GM21526 (cell line): Measurements from ENCODE around the gene PDE4B.
A peak's percentile ranks its signal among the peaks of the same experiment; 100 is the strongest.

Source experiments
- ATAC-seq: cut with Tn5 transposase; IDR thresholded peaks from one replicate; pipeline ENCODE4 v1.9.1; 2021; ENCODE audit warnings: moderate library complexity; ENCODE audit not compliant: unreplicated experiment, low FRiP score

The PDE4B gene

DNA sequence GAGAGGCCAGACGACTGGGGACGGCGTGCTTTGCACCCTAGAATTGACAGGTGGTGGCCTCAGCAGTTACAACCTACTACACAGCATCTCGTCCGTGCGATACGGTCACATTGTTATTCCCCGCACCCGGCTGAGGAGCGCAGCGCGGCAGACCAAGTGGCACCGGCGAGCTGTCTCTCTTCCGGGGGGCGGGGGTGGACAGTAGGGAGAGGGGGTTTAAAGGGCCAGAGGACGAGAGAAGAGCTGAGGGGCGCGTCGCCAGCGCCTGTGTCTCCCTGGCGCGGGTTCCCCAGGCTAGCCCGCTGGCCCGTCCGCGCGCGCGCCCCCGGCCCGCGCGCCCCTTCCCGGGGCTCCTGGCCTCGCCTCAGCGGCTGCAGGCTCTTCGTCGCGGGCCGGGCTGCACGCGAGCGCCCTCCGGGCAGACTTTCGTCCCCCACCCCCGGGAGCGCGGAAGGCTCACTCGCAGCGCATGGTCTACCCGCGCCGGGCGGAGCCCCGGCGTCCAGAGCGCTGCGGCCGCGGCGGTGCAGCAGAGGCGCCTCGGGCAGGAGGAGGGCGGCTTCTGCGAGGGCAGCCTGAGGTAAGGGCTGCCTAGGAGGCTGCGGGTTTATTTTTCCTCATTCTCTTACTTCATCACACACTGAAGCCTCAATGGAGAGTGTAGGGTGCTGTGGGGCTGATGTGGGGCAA, at the start of gene PDE4B:
Gene PDE4B (plus strand): TSS at position 227 of the 690 bp plus-strand sequence.
- no peak for ATAC-seq

DNA sequence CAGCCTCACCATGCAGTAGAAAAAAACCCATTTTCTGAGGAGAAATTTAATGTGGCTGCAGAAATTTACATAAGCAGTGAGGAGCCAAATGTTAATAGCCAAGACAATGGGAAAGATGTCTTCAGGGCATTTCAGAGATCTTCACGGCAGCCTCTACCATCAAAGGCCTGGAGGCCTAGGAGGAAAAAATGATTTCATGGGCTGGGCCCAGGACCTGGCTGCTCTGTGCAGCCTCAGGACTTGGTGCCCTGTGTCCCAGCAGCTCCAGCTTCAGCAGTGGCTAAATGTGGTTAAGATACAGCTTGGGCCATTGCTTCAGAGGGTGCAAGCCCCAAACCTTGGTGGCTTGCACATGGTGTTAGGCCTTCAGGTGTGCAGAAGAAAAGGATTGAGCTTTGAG, 48.0 kb upstream of the PDE4B start:
- ATAC-seq: no peak

DNA sequence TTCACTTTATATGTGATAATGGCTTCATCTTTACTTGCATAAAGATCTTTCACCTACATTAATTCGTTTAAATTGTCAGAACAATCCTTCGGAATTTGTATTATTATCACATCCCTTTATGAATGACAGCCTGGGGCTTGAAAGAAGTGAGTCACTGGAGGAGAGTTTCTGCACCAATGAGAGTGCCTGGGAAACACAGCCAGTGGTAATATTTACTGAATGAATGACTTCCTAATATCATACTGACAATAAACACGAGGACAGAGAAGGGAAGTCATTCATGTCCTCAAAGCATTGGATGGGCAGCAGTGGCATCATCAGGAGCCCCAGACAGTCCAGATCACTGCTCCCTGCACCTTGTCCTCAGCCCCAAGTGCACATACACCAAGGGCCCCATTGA, 40.7 kb upstream of the PDE4B start:
- ATAC-seq: no peak

DNA sequence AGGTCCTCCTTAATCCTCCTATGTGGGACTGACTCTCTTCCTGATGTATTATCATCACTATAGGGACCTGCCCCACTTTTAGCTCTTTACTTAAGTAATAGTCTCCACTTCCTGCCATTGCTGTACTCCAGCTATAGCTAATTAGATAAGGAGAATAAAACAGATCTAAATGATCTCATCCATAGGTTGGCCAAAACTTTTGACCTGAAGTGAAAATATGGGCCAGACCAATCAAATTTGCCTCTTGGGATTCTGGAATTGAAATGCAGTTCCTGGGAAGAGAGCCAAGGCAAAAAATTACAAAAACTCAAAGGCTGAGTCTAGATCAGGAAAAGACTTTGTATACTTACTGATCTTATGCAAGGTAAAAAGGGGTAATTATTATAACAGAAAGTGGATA, 36.1 kb upstream of the PDE4B start:
- ATAC-seq: no peak

DNA sequence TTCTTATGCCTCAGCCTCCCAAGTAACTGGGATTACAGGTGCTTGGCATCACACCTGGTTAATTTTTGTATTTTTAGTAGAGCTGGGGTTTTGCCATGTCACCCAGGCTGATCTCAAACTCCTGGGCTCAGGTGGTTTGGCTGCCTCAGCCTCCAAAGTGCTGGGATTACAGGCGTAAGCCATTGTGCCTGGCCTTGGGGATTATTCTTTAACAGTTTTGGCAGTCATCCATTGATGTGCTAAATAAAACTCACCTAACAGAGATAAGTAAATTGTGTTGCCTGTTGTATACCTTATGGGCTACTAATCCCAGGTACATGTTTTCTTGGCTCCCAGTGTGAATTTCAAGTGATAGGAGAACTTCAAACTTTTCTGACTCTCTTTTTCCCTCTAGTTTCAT, 35.2 kb upstream of the PDE4B start:
- no peak for ATAC-seq

DNA sequence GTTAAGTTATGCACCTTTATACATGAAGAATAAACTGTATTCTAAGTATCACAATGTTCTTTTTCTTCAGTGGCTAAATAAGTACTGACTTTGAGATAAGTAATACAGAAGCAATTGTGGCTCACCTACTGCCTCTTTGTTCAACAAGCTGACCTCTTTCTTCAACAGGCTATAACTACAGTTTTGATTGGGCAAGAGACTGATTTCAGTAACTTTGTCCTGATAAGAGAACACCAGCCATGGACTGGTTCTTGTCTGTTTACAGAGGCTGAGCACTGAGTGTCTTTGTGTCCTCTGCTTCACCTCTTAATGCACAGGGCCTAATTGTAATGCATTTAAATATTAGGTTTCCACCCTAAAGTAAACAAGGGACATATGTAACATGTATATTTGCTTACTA, 34.6 kb upstream of the PDE4B start:
- no peak for ATAC-seq

DNA sequence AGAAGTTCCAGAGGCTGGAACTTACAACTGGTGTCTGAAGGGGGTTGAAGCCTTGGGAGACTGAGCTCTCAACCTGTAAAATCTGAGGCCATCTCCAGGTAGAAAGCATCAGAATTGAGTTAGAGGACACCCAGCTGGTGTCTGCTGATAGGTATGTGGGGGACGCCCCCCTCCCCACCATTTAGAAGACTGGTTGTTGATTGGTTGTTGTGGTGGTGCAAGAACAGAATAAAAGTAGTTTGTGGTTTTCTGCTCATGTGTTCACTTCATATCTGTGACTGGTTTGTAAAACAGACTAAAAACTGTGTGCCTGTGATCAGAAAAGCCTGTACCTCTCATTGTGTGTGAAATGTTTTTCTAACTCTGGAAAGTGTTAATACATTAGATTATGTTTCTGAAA, 33.2 kb upstream of the PDE4B start:
- ATAC-seq: no peak

DNA sequence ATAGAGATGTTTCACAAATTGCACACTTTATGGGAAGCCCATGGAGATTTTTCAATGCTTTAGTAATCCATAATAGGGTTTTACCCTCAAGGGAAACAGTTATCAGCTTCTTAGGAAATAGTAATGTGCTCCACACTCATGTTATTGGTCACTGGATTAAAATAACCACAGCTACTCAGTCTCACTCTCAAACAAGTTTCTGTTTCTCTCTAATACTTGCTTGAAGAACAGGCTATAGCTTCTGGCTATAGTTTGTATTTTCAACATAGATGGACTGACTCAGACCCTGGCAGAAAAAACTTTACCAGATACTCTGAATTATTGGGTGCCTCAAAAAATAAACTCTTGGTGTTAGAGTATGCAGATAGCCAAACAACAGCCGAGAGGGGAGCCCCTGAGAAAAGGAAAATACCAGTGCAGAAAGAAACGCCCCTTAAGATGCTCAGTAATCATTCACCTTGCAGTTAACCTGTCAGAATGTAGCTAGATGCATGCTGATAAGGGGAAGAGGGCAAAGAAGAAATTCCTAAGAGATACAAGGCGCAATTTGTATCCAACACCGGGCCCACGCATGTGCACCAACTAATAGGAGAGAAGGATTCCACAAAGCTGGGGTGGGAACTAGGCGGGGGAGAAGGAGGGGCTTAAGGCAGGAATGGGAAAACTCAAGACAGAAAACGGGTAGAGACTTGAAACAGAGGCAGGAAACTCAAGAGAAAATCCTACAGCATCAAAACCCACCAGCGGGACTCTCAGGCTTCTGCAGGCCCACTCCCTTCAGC, 30.4 kb upstream of the PDE4B start:
- ATAC-seq: no peak

DNA sequence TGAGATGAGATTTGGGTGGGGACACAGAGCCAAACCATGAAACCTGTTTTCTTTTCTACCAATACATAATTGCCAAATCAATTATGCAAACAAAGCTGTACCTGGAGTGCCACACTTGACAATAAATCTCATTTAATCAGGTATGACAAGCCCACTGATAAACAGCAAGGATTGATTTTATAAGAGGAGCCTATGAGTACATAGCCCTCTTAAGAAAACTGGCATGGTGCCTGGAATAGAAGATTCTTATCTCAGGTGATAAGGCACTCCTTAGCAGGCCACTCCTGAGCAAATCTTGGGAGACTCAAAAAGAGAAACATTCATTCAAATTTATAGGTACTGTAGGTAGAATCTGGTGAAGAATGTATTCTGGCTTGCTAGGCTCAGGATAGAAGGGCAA, 28.6 kb upstream of the PDE4B start:
- no peak for ATAC-seq

DNA sequence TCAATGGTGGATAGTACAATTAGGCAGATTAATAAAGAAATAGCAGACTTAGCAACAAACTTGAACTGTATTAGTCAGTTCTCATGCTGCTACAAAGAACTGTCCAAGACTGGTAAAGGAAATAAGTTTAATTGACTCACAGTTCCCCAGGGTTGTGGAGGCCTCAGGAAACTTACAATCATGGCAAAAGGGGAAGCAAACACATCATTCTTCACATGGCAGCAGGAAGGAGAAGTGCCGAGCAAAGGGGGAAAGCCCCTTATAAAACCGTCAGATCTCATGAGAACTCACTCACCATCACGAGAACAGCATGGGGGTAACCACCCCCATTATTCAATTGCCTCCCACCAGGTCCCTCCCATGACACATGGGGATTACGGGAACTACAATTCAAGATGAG, 27.1 kb upstream of the PDE4B start:
- no peak for ATAC-seq

DNA sequence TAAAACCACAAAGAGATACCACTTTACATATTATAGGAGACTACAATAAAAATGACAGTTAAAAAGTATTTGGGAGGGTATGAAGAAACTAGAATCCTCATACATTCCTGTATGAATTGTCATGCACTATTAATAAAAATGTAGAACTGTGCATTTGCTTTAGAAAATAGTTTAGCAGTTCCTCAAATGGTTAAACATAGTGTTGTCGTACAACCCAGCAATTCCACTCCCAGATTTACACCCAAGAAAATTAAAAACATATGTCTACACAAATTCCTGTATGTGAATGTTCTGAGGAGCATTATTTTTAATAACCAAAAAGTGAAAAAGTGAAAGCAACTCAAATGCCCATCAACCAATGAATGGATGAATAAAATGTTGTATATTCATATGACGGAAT, 23.1 kb upstream of the PDE4B start:
- no peak for ATAC-seq

DNA sequence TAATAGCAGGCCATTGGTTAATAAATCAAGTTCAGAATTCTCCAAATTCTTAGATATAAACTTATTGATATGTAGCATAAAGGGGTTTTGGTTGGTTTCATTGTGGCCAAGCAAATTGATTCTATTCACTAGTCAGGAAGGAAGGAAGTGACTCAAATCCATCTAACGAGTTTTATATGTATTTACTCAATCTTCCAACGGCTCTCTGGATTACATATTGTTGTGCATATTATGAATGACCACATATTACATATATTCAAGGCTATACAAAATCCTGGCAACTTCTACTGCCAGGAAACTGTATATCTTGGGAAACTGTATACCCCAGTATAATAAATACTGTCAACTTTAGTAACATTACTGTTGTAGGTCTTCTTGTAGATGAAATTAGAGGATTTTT, 20.1 kb upstream of the PDE4B start:
- no peak for ATAC-seq

DNA sequence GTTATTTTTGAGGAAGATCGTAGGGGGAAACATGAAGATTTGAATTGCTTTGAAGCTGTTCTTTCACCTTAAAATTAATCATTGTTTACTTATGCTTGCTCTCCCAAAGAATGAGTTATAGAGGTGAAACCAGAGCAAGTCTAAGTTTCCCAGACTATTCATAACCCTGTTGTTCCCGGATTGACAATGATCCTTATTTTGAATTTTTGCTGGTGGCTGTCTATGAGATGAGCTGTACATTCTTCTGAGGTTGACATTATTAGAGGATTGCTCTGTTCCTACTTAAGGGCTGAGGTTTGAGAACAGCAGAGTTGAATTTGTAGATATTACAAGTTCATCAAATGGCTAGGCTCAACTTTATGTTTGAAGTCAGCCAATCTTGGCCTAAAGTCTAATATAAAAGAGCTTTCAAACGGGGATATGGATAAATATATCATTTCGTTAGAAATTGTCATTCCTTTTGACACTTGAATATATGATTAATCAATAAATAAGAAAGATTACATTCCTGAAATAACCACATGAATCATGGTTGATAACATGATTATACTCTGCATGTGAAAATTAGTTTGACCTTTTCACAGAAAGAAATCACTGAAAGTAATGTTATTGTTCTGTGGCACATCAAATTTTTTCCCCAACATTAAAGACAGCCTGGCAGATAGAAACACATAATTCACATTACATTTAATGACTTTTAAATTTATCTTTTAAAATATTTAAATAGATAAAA, 19.1 kb upstream of the PDE4B start:
- no peak for ATAC-seq

DNA sequence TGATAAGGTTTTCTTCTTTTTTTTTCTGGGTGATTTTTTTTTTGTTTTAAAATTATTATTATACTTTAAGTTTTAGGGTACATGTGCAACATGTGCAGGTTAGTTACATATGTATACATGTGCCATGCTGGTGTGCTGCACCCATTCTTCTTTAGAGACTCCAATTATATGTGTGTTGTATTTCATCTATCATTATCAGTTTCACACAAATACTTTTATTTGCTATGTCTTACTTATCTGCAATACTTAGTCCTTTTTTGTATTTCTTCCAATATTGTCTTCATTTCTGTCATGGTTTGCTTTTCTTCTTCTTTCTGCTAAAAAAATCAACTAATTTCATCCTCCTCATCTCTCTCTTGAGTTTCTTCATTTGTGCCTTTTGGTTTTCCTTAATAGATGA, 3.9 kb upstream of the PDE4B start:
- ATAC-seq: no peak

DNA sequence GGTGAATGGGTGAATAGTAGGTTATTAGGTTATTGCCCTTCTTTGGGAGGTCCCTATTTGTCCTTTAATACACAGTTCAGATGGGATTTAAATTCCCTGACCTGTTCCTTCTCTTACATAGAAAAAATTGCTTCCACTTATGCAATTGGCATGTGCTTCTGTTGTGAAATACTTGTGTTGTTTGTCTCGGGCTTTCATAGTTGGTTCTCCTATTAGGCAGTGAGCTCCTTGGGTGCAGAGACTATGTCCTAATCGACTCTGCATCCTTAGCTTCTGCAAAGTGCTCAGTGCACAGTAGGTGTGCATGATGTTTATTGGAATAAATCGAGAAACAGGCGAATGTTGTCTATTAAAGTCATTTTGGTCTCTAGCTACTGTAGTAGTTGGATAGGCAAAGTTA, 1.3 kb upstream of the PDE4B start:
- ATAC-seq: no peak

DNA sequence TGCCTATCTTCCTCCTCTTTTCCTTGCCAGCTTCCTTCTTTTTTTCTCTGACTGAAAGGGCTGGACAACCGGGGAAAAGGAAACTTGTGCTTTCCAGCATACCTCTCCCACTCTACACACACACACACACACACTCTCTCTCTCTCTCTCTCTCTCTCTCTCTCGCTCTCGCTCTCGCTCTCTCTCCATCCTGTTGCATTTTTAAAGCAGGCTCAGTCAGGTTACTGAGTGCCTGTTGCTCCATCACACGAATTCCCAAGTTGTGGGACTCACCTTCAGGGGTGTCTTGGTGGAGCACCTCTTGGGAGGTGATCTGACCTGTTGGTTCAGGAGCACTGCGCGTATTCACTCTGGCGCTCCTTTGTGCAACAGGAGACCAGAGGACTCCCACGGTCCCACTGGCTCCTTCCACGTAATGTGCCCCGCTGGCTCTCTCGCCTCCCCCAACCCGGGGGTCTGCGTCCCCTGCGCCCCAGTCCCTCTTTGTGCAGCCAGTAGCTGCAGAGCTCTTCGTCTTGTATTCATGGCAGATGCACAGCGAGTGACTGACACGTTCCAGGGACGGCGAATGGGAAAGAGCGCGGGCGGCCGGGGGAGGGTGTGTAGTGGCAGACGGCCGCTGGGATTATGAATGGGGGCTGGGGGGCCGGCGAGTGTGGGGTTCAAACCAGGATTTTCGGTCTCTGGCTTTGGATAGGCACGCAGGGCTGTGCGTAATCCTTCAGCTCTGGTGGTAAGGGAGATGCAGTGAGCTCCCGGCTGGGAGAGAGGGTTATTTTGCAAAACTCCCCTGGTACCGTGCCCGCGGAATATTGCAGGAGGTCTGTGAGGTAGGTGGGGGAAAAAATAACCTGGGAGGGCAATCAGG, 660 bp upstream of the PDE4B start:
- ATAC-seq: no peak

DNA sequence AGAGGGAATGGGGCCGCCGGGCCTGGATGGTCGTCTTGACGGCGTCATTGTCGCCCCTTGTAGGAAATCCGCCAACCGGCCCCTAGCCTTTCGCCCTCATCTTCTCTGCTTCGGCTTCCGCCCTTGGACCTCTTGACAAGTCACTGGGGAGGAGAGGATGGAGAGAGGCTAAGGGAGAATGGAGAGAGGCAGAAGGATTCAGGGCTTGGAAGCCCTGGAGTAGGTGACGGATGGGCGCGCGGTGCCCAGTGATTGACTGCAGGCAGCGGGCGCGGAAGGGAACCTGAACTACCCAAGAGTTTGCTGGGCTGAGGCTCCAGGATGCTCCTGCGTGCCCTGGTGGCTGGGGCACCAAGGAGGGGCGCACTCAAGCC, 651 bp downstream of the PDE4B start:
- no peak for ATAC-seq

DNA sequence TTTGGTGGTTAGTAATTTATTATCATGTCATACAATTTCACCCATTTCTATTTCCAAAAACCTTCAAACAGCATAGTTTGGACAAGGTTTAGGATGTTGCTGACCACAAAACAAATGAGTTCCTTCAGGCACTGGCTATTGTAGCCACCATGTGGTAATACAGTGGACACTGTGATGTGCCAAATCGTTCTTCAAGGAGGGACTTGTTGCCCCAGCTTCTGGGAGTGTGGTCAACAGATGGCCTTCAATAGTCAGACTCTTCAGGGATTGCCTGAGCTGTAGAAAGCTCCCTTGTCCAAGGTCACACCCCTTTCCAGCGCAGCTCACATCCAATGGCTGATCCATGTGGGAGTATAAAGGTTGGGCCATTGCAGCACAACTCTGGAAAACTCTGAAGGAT, 2.6 kb downstream of the PDE4B start:
- ATAC-seq: no peak

DNA sequence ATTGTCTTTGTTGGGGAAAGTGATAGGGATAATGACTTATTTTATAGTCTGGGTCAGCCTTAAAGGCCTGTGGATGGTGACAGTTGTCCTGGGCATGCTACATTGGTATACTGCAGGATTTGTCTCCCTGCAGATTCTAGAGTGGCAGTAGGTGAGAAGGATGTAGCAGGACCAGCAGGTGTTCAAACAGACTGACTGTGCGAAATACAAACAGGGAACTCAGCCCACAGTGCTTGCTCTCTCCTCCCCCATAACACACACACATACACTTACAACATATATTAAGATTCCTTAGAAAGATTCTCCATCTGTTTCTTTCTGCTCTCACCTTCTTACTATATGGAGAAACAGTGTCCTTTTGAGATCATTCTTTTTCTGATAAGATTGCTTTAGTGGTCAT, 6.9 kb downstream of the PDE4B start:
- ATAC-seq: no peak

DNA sequence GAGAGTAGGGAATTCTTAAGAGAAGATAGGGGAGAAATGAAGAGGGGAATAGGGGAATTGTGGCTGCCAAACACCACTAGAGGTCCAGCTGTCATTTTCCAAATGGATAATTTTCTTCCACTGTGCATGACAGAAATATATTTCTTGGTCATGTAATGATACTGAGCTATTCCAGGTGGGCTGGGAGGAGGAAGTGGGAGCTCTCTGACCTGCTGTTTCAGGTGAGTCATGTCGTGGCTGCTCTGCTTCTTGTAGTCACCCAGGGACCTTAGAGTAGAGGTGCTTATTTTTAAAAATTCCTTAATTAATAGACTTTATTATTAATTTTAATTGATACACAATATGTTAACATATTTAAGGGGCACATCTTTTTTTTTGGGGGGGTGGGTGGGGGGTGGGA, 11.9 kb downstream of the PDE4B start:
- ATAC-seq: no peak

DNA sequence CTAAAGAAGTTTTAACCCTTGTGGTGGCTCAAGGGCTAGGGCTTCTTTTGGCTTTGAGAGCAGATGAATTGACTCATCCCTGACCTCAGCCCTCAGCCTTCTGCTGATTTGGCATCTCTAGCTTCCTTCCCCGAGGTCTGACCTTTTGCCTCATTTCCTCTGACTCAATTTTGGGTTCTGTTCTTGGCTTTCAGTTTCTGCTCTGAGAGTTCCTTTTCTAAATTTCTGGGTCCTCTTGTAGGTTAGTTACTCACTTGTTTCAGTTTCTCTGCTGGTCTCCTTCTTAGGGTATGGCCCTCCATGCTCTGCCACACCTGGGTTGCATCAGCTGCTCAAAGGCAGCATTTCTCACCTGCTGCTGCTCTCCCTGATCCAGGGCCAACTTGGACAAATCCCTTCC, 19.4 kb downstream of the PDE4B start:
- peak; percentile 99 for ATAC-seq
